CD4-positive, alpha-beta T cell treated with Interleukin-4 for 1 hour (primary cell): Measurements from ENCODE around the gene COMMD4.
"Not testable (repeated sequence)": the region's sequence is repeated elsewhere in the genome, so short reads cannot be mapped to it uniquely, and the experiment has no call there.

Source experiments
- DNase-seq, 2 donors: peaks; one replicate each; pipeline ENCODE4 v3.0.0-alpha.2; 2020 to 2022

COMMD4 gene

DNA sequence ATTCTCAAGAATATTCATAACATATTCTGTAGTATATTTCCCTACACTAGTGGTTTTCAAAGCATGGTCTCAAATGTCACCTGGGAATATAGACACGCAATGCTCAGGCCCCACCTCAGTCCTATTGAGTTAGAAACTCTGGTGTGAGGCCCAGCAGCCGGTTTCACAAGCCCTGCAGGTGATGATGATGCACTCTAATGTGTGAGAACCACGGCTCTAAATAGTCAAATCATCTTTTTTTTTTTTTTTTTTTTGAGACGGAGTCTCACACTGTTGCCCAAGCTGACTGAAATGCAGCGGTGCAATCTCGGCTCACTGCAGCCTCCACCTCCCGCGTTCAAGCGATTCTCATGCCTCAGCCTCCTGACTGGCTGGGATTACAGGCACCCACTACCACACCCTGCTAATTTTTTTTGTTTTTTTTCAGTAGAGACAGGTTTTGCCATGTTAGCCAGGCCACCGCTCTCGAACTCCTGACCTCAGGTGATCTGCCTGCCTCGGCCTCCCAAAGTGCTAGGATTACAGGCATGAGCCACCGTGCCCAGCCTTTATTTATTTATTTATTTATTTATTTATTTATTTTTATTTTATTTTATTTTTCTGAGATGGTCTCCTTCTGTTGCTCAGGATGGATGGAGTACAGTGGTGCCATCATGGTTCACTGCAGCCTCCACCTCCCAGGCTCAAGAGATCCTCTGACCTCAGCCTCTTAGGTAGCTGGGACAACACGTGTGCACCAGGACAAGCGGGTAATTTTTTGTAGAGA lies 2.0 kb upstream of the COMMD4 start:
- DNase-seq = not testable (repeated sequence)

GRCh38 chr15:75335313-75335704 lies 554 bp upstream of the COMMD4 start:
- DNase-seq = no peak

- DNase-seq = no peak
Observed at GRCh38 chr15:75338661-75339240, 2.9 kb downstream of the COMMD4 start.

GRCh38 chr15:75339531-75340240 lies 3.8 kb downstream of the COMMD4 start:
- DNase-seq = no peak

GRCh38 chr15:75342221-75342620 lies 6.4 kb downstream of the COMMD4 start:
- no peak for DNase-seq

GRCh38 chr15:75343953-75344352 lies 8.1 kb downstream of the COMMD4 start:
- not testable (repeated sequence) for DNase-seq

GRCh38 chr15:75346796-75347221 lies 10.9 kb downstream of the COMMD4 start, which contains the start of gene NEIL1:
Gene NEIL1, plus strand, starts transcription at chr15:75347039. Its CDS starts 1,867 bp downstream, at chr15:75348906.
- no peak for DNase-seq

- DNase-seq = peak; percentile 51 to 87
Observed at GRCh38 chr15:75347222-75348033, 11.6 kb downstream of the COMMD4 start.

- DNase-seq = no peak
Observed at GRCh38 chr15:75348034-75348561, 12.2 kb downstream of the COMMD4 start.

GRCh38 chr15:75348562-75349350 lies 12.9 kb downstream of the COMMD4 start:
- DNase-seq = no peak

- not testable (repeated sequence) for DNase-seq
Observed at GRCh38 chr15:75349351-75349669, 13.4 kb downstream of the COMMD4 start.

GRCh38 chr15:75349851-75350588 lies 14.2 kb downstream of the COMMD4 start:
- DNase-seq = peak; percentile 88 to 93

- no peak for DNase-seq
Observed at GRCh38 chr15:75350601-75351361, 14.9 kb downstream of the COMMD4 start.

DNA sequence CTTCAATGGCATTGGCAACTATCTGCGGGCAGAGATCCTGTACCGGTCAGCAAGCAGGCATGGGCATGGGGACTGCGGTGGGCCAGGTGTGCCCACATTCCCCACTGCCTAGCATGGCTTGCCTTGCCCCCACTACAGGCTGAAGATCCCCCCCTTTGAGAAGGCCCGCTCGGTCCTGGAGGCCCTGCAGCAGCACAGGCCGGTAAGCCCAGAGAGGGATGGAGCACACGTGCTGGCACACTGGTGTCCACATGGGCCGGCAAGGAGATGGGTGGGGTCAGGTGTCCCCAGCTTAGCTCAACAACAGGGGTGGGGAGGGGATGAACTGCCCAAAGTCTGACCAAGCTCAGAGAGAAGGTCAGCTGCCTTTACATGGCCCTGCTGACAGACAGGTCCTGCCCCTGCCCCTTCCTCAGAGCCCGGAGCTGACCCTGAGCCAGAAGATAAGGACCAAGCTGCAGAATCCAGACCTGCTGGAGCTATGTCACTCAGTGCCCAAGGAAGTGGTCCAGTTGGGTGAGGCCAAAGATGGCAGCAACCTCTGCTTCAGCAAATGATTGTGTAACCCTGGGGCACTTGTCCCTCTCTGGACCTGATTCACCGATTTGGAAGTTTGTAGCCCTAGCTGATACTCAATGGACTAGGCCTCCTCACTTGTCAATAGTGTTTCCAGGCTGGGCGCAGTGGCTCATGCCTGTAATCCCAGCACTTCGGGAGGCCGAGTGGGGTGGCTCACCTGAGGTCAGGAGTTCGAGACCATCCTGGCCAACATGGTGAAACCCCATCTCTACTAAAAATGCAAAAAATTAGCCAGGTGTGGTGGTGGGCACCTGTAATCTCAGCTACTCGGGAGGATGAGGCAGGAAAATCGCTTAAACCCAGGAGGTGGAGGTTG lies 16.6 kb downstream of the COMMD4 start:
- no peak for DNase-seq

- no peak for DNase-seq
Observed at GRCh38 chr15:75353604-75354003, 17.7 kb downstream of the COMMD4 start.

GRCh38 chr15:75354454-75354853 lies 18.6 kb downstream of the COMMD4 start:
- DNase-seq = no peak

- no peak for DNase-seq
Observed at GRCh38 chr15:75355369-75355768, 19.5 kb downstream of the COMMD4 start.

DNA sequence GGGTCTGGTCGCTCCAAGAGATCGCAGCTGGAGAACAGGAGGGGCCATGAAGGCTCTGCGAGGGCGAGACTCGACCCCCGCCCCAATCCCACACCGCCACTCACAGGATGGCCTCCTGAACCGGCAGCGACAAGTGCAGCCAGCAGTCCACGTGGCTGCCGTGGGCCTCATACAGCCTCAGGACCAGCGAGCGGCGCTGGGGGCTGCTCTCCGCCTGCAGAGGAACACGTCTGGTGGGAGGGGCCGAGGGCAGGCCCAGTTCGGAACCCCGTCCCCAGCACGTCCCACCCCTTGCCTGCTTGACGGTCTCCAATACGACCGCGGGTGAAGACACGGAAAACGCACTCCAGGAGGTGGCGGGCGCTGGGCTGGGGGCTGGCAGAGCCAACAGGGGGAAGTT lies 20.1 kb downstream of the COMMD4 start:
- no peak for DNase-seq

- no peak for DNase-seq
Observed at GRCh38 chr15:75356517-75356916, 20.7 kb downstream of the COMMD4 start.
